HG03175 (cell line): ENCODE results near the gene SRGAP2B.
"Not testable (repeated sequence)": the region's sequence is repeated elsewhere in the genome, so short reads cannot be mapped to it uniquely, and the experiment has no call there.

Experiments used
- ATAC-seq: cut with Tn5 transposase; IDR thresholded peaks from one replicate; pipeline ENCODE4 v1.9.1; 2021; ENCODE audit warnings: mild to moderate bottlenecking, moderate library complexity; ENCODE audit not compliant: unreplicated experiment

The SRGAP2B gene

GRCh38 chr1:144961604-144962583 lies 133.2 kb downstream of the SRGAP2B start:
- not testable (repeated sequence) for ATAC-seq

GRCh38 chr1:144960929-144961488 lies 134.1 kb downstream of the SRGAP2B start:
- ATAC-seq = not testable (repeated sequence)

- not testable (repeated sequence) for ATAC-seq
These were observed 146.7 kb downstream of the SRGAP2B start for GRCh38 chr1:144948390-144948789.

GRCh38 chr1:144947495-144947894 lies 147.6 kb downstream of the SRGAP2B start:
- ATAC-seq = not testable (repeated sequence)

GRCh38 chr1:144946525-144947480 lies 148.3 kb downstream of the SRGAP2B start:
- ATAC-seq = not testable (repeated sequence)

- ATAC-seq = peak; percentile 53
These were observed 153.4 kb downstream of the SRGAP2B start for GRCh38 chr1:144941710-144942109.

GRCh38 chr1:144940054-144940453 lies 155.1 kb downstream of the SRGAP2B start:
- ATAC-seq = peak; percentile 81

- ATAC-seq = not testable (repeated sequence)
These were observed 156.5 kb downstream of the SRGAP2B start for GRCh38 chr1:144938627-144939026.

- ATAC-seq = not testable (repeated sequence)
These were observed 158.9 kb downstream of the SRGAP2B start for GRCh38 chr1:144936186-144936732.

- ATAC-seq = not testable (repeated sequence)
These were observed 159.8 kb downstream of the SRGAP2B start for GRCh38 chr1:144935310-144935709.

- ATAC-seq = not testable (repeated sequence)
These were observed 162.1 kb downstream of the SRGAP2B start for GRCh38 chr1:144933014-144933413.

GRCh38 chr1:144932153-144932552 lies 163.0 kb downstream of the SRGAP2B start:
- not testable (repeated sequence) for ATAC-seq

- not testable (repeated sequence) for ATAC-seq
These were observed 163.6 kb downstream of the SRGAP2B start for GRCh38 chr1:144931553-144931952.

GRCh38 chr1:144930085-144930777 lies 164.9 kb downstream of the SRGAP2B start:
- not testable (repeated sequence) for ATAC-seq

GRCh38 chr1:144927292-144927691 lies 167.8 kb downstream of the SRGAP2B start:
- not testable (repeated sequence) for ATAC-seq

GRCh38 chr1:144923640-144924039 lies 171.5 kb downstream of the SRGAP2B start:
- not testable (repeated sequence) for ATAC-seq

- ATAC-seq = not testable (repeated sequence)
These were observed 172.3 kb downstream of the SRGAP2B start for GRCh38 chr1:144922785-144923184.

GRCh38 chr1:144919106-144919505 lies 176.0 kb downstream of the SRGAP2B start:
- ATAC-seq = not testable (repeated sequence)

- ATAC-seq = not testable (repeated sequence)
These were observed 177.0 kb downstream of the SRGAP2B start for GRCh38 chr1:144918027-144918603.
